HFF-Myc (cell line): ENCODE results near the gene CNDP1.

Source experiments
- DNase-seq: peaks from one replicate; pipeline ENCODE4 v3.0.0-alpha.2; 2011; ENCODE audit warnings: low read depth; ENCODE audit errors: extremely low read depth
- H3K4me3 ChIP-seq: replicated peaks from 2 replicates; pipeline ENCODE4 v1.5.1; 2011; ENCODE audit warnings: low read depth, mild to moderate bottlenecking, control low read depth, low read length
- TF ChIP-seq, protein P1 (sequence below): IDR thresholded peaks from 2 replicates; pipeline ENCODE4 v1.5.1; 2012; ENCODE audit warnings: mild to moderate bottlenecking, low read depth, low read length, control low read depth; ENCODE audit errors: missing control alignments

Gene CNDP1

GRCh38 chr18:74635224-74635975 lies 101.1 kb downstream of the CNDP1 start:
- H3K4me3 ChIP-seq: no peak overlapping the region
- DNase-seq: no peak
- TF ChIP-seq, protein P1, sequence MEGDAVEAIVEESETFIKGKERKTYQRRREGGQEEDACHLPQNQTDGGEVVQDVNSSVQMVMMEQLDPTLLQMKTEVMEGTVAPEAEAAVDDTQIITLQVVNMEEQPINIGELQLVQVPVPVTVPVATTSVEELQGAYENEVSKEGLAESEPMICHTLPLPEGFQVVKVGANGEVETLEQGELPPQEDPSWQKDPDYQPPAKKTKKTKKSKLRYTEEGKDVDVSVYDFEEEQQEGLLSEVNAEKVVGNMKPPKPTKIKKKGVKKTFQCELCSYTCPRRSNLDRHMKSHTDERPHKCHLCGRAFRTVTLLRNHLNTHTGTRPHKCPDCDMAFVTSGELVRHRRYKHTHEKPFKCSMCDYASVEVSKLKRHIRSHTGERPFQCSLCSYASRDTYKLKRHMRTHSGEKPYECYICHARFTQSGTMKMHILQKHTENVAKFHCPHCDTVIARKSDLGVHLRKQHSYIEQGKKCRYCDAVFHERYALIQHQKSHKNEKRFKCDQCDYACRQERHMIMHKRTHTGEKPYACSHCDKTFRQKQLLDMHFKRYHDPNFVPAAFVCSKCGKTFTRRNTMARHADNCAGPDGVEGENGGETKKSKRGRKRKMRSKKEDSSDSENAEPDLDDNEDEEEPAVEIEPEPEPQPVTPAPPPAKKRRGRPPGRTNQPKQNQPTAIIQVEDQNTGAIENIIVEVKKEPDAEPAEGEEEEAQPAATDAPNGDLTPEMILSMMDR: no peak
